Ishikawa (cell line): ENCODE results near the gene CEP128.

Source experiments
- CEBPB ChIP-seq: IDR thresholded peaks from 2 replicates; pipeline ENCODE4 v1.6.1; 2012
- CREB1 ChIP-seq: IDR thresholded peaks from 2 replicates; pipeline ENCODE4 v1.6.1; 2012; ENCODE audit warnings: low read depth
- EGR1 ChIP-seq: IDR thresholded peaks from 2 replicates; pipeline ENCODE4 v1.6.1; 2012
- EP300 ChIP-seq: IDR thresholded peaks from 2 replicates; pipeline ENCODE4 v1.6.1; 2012; ENCODE audit warnings: borderline replicate concordance
- FOXM1 ChIP-seq: IDR thresholded peaks from 2 replicates; pipeline ENCODE4 v1.6.1; 2012; ENCODE audit warnings: low read depth, borderline replicate concordance
- NFIC ChIP-seq: IDR thresholded peaks from 2 replicates; pipeline ENCODE4 v1.6.1; 2012
- RAD21 ChIP-seq: IDR thresholded peaks from 2 replicates; pipeline ENCODE4 v1.6.1; 2012; ENCODE audit warnings: low read depth
- TAF1 ChIP-seq: IDR thresholded peaks from 2 replicates; pipeline ENCODE4 v1.6.1; 2012; ENCODE audit warnings: low read depth, mild to moderate bottlenecking
- TCF12 ChIP-seq: IDR thresholded peaks from 2 replicates; pipeline ENCODE4 v1.6.1; 2012; ENCODE audit warnings: low read depth
- TEAD4 ChIP-seq: IDR thresholded peaks from 2 replicates; pipeline ENCODE4 v1.6.1; 2012
- YY1 ChIP-seq: IDR thresholded peaks from 2 replicates; pipeline ENCODE4 v1.6.1; 2012; ENCODE audit warnings: low read depth
- ZBTB7A ChIP-seq: IDR thresholded peaks from 2 replicates; pipeline ENCODE4 v1.6.1; 2012; ENCODE audit warnings: low read depth
- TF ChIP-seq, protein P1 (sequence below): IDR thresholded peaks from 2 replicates; pipeline ENCODE4 v1.6.1; 2012
- TF ChIP-seq, protein P2 (sequence below): IDR thresholded peaks from 2 replicates; pipeline ENCODE4 v1.6.1; 2012; ENCODE audit warnings: low read depth, mild to moderate bottlenecking
- TF ChIP-seq, protein P3 (sequence below): IDR thresholded peaks from 2 replicates; pipeline ENCODE4 v1.6.1; 2012

CEP128 gene

DNA sequence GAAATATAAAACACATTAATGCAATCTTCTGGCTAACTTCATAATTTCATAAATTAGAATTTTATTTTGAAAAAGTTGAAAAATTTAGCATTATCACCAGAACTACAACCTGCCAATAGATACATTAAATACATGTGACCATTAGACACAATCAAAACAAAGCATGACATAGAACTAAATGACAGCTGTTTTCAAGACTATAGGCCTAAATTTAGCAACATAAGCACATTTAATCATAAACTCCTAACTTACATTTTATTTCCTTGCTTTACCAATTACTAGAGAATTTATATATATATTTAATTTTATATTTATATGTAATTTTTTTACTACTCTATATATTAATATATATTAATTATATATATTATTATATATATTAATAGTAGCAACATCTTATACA, 165.4 kb downstream of the CEP128 start:
- TF ChIP-seq TCF12, result no peak

DNA sequence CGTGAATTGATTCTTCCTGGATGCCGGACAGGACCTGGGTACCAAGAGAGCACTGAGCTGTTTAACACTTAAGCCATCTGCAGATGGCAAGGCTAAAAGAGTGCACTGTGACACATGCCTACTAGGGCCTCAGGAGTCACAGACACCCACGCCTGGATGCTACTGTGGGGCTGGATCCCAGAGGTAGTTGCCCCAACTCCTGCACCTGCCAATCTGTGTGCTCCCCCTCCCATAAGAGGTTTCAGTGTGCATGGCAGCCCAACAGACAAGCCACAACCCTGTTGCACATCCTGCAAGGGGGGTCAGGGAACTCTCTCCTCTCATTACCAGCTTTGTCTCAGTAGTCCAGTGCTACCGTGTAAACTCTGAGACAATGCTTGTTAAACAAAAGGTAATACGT, 169.0 kb downstream of the CEP128 start:
- TF ChIP-seq EP300 (no peak), TCF12 (no peak), TEAD4 (no peak), CEBPB (no peak), NFIC (no peak), CREB1 (no peak), TAF1 (no peak), EGR1 (no peak), ZBTB7A (no peak), YY1 (no peak), FOXM1 (no peak), RAD21 (no peak)
- TF ChIP-seq, protein P1, sequence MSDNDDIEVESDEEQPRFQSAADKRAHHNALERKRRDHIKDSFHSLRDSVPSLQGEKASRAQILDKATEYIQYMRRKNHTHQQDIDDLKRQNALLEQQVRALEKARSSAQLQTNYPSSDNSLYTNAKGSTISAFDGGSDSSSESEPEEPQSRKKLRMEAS, result no peak
- TF ChIP-seq, protein P2, sequence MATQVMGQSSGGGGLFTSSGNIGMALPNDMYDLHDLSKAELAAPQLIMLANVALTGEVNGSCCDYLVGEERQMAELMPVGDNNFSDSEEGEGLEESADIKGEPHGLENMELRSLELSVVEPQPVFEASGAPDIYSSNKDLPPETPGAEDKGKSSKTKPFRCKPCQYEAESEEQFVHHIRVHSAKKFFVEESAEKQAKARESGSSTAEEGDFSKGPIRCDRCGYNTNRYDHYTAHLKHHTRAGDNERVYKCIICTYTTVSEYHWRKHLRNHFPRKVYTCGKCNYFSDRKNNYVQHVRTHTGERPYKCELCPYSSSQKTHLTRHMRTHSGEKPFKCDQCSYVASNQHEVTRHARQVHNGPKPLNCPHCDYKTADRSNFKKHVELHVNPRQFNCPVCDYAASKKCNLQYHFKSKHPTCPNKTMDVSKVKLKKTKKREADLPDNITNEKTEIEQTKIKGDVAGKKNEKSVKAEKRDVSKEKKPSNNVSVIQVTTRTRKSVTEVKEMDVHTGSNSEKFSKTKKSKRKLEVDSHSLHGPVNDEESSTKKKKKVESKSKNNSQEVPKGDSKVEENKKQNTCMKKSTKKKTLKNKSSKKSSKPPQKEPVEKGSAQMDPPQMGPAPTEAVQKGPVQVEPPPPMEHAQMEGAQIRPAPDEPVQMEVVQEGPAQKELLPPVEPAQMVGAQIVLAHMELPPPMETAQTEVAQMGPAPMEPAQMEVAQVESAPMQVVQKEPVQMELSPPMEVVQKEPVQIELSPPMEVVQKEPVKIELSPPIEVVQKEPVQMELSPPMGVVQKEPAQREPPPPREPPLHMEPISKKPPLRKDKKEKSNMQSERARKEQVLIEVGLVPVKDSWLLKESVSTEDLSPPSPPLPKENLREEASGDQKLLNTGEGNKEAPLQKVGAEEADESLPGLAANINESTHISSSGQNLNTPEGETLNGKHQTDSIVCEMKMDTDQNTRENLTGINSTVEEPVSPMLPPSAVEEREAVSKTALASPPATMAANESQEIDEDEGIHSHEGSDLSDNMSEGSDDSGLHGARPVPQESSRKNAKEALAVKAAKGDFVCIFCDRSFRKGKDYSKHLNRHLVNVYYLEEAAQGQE, result no peak
- TF ChIP-seq, protein P3, sequence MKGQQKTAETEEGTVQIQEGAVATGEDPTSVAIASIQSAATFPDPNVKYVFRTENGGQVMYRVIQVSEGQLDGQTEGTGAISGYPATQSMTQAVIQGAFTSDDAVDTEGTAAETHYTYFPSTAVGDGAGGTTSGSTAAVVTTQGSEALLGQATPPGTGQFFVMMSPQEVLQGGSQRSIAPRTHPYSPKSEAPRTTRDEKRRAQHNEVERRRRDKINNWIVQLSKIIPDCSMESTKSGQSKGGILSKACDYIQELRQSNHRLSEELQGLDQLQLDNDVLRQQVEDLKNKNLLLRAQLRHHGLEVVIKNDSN, result no peak

DNA sequence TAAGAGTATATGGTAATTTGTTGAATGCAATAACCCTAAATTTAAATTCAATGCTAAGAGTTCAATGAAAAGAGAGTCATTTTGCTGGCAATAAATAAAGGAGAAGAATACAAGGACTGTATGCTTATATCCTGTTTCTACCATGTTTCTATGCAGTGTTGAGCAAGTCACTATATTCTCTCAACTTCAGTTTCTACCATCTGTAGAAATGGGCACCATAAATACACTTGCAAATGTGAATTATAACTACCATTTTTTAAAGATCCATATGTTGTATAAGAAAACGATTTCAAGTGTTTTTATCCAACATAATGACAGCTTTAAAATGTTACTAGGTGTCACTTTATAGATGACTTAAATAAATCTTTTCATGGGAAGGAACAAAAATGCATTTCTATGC, 170.3 kb downstream of the CEP128 start:
- TF ChIP-seq, protein P3, result no peak
- TF ChIP-seq RAD21 (no peak), FOXM1 (no peak), CEBPB (no peak), TCF12 (no peak), CREB1 (no peak)
- TF ChIP-seq, protein P2, result no peak
- TF ChIP-seq, protein P1, result no peak

DNA sequence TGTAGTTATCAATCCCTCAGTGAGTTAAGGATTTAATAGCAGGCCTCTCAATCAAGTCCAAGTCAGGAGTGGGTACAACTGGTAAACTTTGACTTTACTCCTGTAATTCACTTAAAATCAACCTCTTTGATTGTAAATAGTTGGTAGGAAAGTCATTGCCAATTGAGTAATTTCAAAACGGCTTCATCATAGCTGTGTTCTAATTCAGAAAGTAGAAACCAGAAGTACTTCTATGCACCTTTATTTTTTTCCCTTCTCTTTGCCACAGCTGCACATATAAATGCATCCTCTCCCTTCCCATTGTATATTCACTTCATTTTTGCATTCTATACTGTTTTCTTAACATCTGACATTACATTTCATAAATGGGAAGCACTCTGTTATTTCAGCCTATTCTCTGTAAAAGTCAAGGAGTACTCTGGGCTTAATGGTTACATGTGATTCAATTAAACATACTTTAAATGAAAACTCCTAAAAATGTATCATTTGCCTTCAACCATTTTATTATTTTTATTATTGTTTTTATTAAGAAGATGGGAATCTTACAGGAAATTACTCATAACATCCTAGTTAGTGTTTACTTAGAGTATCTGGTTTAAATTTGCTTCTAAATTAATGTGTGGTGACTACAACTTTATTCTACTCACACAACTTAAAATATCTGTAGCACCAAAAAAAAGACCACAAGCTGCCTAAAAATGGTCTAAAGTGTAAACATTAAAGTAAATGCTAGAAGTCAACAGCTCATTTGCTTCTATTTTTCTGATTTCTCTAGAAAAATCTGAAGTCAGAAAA, 171.2 kb downstream of the CEP128 start:
- TF ChIP-seq, protein P2, result no peak
- TF ChIP-seq TEAD4 (no peak), CEBPB (no peak), YY1 (no peak)

DNA sequence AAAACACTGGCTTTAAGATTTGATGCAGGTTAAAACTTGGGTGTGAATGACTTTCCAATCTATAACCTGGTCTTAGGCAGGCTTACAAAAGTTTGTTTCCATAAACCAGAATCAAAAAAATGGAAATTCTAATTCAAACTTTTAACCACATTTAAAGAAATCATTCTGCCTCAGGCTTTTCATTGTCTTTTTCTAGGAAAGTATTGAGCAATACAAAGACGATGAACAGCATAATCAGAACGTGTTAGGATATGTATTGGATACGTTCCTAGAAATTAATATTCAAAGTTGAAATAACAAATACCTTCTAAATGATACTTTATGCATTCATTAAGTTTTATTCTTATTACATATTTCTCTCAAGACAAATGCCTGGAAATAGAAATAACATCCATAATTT, 172.9 kb downstream of the CEP128 start:
- TF ChIP-seq FOXM1 (no peak), EP300 (no peak), TEAD4 (no peak), TAF1 (no peak), EGR1 (no peak), NFIC (no peak), ZBTB7A (no peak), CREB1 (no peak), RAD21 (no peak), YY1 (no peak), CEBPB (no peak), TCF12 (no peak)
- TF ChIP-seq, protein P2, result no peak
- TF ChIP-seq, protein P3, result no peak
- TF ChIP-seq, protein P1, result no peak
